AG04450 (cell line): Measurements from ENCODE around the gene BAZ2B. TPM values are rescaled to one million over a fixed set of nuclear protein-coding genes. Genes with fewer than 3 reads are reported as not detected.

Experiments
- CTCF ChIA-PET: fragments of 300-600, 350-600 bp; formaldehyde crosslinking; extraction: SDS; loops from one replicate; lab custom pipeline; 2022; ENCODE audit warnings: antibody characterized with exemption, inconsistent platforms; lab: Charles Lee
- POLR2A ChIA-PET: fragments of 350-600 bp; formaldehyde crosslinking; extraction: SDS; loops from one replicate; lab custom pipeline; 2021; ENCODE audit warnings: antibody characterized with exemption, inconsistent platforms; lab: Yijun Ruan, JAX
- DNase-seq: peaks from one replicate; pipeline ENCODE4 v3.0.0-alpha.2; 2011; ENCODE audit warnings: low read depth, low spot score
- H3K27ac ChIP-seq: one replicate; pipeline ENCODE4 v1.5.1; 2012; ENCODE audit warnings: low read depth, low read length, control low read depth
- H3K27me3 ChIP-seq: one replicate; pipeline ENCODE4 v1.6.0; 2012; ENCODE audit warnings: low read length; ENCODE audit not compliant: control insufficient read depth, insufficient read depth
- H3K4me3 ChIP-seq: 2 replicates; pipeline ENCODE4 v1.5.1; 2011; ENCODE audit warnings: mild to moderate bottlenecking, low read depth, low read length, control low read depth
- H3K9me3 ChIP-seq: 2 replicates; pipeline ENCODE4 v1.5.1; 2012; ENCODE audit warnings: low read length; ENCODE audit not compliant: control insufficient read depth, insufficient read depth
- polyA plus RNA-seq: library from polyadenylated mRNA; depleted of rRNA; stranded (reverse); fragments of >200 nt; gene quantifications from 2 replicates; pipeline ENCODE4 v1.2.3, GENCODE V29; 2011
- TF ChIP-seq, protein P1 (sequence below): IDR thresholded peaks from 2 replicates; pipeline ENCODE4 v1.5.1; 2011; ENCODE audit warnings: low read depth, low read length, control low read depth, inconsistent platforms

Gene BAZ2B
- polyA plus RNA-seq, 1 experiment, result 44.7 TPM

GRCh38 chr2:159382447-159383028, 233.8 kb downstream of the BAZ2B start:
- no peaks in the 10 kb centered on the region for H3K27me3 ChIP-seq
- POLR2A ChIA-PET, result no interaction called here
- CTCF ChIA-PET, result no interaction called here
- no peak overlapping the region for H3K4me3 ChIP-seq
- H3K9me3 ChIP-seq, result no peaks in the 10 kb centered on the region
- TF ChIP-seq, protein P1, sequence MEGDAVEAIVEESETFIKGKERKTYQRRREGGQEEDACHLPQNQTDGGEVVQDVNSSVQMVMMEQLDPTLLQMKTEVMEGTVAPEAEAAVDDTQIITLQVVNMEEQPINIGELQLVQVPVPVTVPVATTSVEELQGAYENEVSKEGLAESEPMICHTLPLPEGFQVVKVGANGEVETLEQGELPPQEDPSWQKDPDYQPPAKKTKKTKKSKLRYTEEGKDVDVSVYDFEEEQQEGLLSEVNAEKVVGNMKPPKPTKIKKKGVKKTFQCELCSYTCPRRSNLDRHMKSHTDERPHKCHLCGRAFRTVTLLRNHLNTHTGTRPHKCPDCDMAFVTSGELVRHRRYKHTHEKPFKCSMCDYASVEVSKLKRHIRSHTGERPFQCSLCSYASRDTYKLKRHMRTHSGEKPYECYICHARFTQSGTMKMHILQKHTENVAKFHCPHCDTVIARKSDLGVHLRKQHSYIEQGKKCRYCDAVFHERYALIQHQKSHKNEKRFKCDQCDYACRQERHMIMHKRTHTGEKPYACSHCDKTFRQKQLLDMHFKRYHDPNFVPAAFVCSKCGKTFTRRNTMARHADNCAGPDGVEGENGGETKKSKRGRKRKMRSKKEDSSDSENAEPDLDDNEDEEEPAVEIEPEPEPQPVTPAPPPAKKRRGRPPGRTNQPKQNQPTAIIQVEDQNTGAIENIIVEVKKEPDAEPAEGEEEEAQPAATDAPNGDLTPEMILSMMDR, result no peak
- no peak for DNase-seq
- no peak overlapping the region for H3K27ac ChIP-seq

- DNase-seq, result no peak
- TF ChIP-seq, protein P1, result no peak
- CTCF ChIA-PET, result no interaction called here
- POLR2A ChIA-PET, result no interaction called here
- no peak overlapping the region for H3K4me3 ChIP-seq
- no peaks in the 10 kb centered on the region for H3K27me3 ChIP-seq
- H3K27ac ChIP-seq, result no peak overlapping the region
- no peaks in the 10 kb centered on the region for H3K9me3 ChIP-seq
These were observed 234.8 kb downstream of the BAZ2B start for GRCh38 chr2:159381574-159381973.

- H3K4me3 ChIP-seq, result no peak overlapping the region
- H3K9me3 ChIP-seq, result no peaks in the 10 kb centered on the region
- DNase-seq, result no peak
- no peak overlapping the region for H3K27ac ChIP-seq
- TF ChIP-seq, protein P1, result no peak
- H3K27me3 ChIP-seq, result no peaks in the 10 kb centered on the region
- ChIA-PET POLR2A (interaction anchor here (0.5 kb wide), 1 partner anchor 177 kb away, joined by 4 read pairs; no protein-coding TSS in a partner anchor), CTCF (no interaction called here)
These were observed 235.6 kb downstream of the BAZ2B start for GRCh38 chr2:159380685-159381239.

DNA sequence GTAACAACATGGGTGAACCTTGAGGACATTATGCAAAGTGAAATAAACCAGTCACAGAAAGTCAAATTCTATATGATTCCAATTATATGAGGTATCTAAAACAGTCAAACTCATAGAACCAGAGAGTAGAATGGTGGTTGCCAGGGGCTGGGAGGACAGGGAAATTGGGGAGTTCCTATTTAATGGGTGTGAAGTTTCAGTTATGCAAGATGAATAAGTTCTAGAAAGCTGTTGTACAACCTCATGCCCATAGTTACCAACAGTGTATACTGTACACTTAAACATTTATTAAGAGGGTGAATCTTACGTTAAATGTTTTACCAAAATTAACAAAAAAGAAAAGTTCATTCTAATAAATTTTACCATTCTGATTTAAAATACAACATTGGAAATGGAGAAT, 237.2 kb downstream of the BAZ2B start:
- Histone ChIP-seq H3K4me3 (no peak overlapping the region), H3K27me3 (no peaks in the 10 kb centered on the region), H3K27ac (no peak overlapping the region), H3K9me3 (no peaks in the 10 kb centered on the region)
- ChIA-PET POLR2A (no interaction called here), CTCF (no interaction called here)
- DNase-seq, result no peak
- TF ChIP-seq, protein P1, result no peak

DNA sequence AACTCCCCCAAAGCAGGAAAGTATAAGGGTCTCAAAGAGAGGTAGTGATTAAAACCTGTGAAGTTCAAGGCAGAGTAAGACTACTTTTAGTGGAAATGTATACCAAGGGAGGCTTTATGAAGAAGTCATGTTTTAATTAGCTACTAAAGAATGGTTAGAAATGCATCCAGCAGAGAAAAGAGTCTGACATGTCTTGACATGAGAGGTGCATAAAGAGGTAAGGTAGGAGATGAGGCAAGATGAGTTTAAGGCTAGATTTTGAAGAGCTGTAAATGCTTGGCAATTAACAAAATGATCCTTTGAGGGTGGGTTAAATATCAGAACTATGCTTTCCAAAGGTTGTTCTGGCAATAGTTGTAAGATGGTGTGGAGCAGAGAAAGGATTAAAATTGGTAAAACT, 241.1 kb downstream of the BAZ2B start:
- DNase-seq, result no peak
- TF ChIP-seq, protein P1, result no peak
- Histone ChIP-seq H3K27ac (no peak overlapping the region), H3K9me3 (no peaks in the 10 kb centered on the region), H3K27me3 (no peaks in the 10 kb centered on the region), H3K4me3 (no peak overlapping the region)
- ChIA-PET POLR2A (interaction anchor here (0.7 kb wide), 1 partner anchor 240 kb away, joined by 3 read pairs; no protein-coding TSS in a partner anchor), CTCF (no interaction called here)
